HG02870 (cell line): Measurements from ENCODE around the gene IFITM2.
"Not testable (repeated sequence)": the region's sequence is repeated elsewhere in the genome, so short reads cannot be mapped to it uniquely, and the experiment has no call there.

Experiments
- ATAC-seq: cut with Tn5 transposase; IDR thresholded peaks from one replicate; pipeline ENCODE4 v1.9.1; 2021; ENCODE audit warnings: mild to moderate bottlenecking, moderate library complexity; ENCODE audit not compliant: unreplicated experiment

IFITM2 gene

DNA sequence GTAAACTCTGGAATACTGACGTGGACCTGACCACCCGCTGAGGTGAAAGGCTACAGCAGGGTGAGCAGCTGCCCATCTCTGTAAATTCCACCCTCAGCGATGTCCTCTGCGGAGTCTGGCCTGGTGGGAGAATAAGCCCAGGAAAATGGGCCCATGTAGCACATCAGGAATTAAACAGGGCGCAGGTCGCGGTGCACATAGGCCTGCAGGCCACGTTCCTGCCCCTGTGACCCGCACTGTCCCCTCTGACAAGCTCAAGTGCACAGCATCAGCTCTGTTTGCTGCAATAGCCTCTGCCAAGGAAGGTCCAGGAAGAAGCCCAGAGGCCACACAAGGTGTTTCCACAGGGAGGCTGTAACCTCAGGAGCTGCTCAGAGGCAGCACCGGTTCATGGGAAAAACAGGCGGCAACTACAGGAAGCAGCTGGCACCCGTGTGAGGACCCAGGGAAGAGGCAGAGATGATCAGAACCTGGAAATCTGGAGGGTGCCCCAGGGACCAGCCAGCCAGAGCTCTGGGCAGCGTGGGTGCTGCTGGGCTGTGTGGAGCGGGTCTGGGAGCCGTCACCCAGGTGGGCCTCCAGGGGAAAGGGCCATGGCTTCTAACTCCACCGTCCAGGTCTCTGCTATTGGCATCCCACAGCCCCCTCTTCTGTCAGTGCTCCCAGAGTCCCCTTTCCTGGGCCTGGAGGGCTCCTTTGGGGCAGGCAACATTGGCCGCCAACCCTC is 808 bp upstream of the IFITM2 start:
- ATAC-seq, result no peak

DNA sequence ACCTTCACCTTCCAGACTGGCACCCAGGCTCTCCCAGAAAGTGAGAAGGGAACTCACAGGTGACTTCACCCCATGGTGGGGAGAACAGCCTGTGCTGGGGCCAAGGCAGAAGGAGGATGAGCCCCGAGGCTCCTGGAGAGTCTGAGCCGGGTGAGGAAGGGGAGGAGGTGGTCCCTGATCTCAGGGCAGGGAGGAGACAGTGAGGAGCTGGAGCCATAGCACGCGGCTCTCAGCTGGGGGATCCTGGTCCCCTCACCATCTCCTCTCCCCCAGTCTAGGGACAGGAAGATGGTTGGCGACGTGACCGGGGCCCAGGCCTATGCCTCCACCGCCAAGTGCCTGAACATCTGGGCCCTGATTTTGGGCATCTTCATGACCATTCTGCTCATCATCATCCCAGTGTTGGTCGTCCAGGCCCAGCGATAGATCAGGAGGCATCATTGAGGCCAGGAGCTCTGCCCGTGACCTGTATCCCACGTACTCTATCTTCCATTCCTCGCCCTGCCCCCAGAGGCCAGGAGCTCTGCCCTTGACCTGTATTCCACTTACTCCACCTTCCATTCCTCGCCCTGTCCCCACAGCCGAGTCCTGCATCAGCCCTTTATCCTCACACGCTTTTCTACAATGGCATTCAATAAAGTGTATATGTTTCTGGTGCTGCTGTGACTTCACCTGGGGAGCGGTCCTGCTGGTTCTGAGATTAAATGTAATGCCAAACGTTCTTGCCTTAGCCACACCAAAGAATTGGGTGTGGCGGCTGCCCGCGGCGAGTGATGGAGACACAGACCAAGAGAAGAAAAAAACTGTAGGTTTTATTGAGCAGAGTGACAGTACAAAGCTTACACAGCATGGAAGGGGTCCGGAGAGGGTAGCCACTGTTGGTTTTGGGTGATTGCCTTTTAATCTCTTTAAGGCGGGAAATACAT is 1.4 kb downstream of the IFITM2 start:
- not testable (repeated sequence) for ATAC-seq

GRCh38 chr11:309979-310572 is 2.5 kb downstream of the IFITM2 start:
- ATAC-seq, result not testable (repeated sequence)

DNA sequence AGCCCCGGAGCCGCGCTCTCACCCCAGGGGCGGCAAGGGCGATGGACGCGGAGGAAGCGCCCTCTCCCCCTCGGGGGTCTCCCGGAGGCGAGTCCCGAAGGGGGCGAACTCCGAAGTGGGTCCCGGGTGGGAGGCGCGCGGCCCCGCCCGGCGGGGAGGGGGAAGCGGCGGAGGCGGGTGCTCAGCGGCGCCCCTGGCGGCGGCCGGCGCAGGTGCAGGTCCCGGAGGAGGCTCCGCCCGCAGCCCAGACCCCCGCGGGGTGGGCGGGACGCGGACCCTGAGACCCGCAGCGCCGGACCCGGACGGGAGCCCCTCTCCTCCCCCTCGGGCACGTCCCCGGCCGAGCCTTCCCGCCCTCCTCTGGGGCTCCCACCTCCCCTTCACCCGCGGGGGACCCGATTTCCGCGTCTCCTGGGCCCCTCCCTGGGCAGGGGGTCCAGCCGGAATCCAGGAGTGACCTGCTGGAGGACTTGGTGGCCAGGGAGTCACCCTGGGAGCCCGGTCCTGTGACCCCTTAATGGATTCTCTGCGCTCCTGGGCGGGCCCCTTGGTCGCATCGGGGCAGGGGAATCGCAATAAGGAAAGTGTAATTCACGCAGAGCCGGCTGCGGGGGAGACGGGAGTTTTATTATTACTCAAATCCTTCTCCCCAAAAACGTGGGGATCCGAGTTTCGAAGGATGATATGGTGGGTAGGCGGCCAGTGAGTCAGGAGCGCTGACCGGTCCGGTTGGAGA is 3.6 kb downstream of the IFITM2 start:
- not testable (repeated sequence) for ATAC-seq

GRCh38 chr11:312092-312816 is 4.6 kb downstream of the IFITM2 start:
- ATAC-seq, result no peak

GRCh38 chr11:313304-313786 is 5.7 kb downstream of the IFITM2 start:
- ATAC-seq, result no peak

DNA sequence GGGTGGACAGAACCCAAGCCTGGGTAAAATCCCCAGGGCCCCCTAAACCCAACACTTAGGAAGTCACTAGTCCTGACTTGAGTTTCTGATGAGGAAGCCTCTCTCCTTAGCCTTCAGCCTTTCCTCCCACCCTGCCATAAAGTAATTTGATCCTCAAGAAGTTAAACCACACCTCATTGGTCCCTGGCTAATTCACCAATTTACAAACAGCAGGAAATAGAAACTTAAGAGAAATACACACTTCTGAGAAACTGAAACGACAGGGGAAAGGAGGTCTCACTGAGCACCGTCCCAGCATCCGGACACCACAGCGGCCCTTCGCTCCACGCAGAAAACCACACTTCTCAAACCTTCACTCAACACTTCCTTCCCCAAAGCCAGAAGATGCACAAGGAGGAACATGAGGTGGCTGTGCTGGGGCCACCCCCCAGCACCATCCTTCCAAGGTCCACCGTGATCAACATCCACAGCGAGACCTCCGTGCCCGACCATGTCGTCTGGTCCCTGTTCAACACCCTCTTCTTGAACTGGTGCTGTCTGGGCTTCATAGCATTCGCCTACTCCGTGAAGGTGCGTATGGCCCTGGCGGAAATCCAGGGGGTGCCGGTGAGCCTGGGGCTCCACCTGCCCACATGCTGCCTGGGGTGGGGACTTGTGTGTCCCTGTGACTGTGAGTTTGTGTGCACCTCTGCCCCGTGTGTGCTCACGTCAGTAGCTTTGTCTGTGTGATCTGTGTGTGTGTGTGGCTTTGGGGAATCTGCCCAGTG is 6.4 kb downstream of the IFITM2 start, which contains the start of gene IFITM1:
Gene IFITM1, plus strand, starts transcription at position 254 of the 767 bp plus-strand sequence. Its CDS starts 131 bp downstream, at position 385.
- ATAC-seq, result peak; percentile 36

DNA sequence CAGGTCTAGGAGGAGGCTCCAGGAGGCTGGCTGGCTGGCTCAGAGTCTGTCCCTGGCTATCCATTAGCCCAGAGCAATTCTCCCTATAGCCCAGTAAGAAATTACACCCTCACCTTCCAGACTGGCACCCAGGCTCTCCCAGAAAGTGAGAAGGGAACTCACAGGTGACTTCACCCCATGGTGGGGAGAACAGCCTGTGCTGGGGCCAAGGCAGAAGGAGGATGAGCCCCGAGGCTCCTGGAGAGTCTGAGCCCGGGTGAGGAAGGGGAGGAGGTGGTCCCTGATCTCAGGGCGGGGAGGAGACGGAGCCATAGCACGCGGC is 6.9 kb downstream of the IFITM2 start:
- ATAC-seq, result not testable (repeated sequence)

DNA sequence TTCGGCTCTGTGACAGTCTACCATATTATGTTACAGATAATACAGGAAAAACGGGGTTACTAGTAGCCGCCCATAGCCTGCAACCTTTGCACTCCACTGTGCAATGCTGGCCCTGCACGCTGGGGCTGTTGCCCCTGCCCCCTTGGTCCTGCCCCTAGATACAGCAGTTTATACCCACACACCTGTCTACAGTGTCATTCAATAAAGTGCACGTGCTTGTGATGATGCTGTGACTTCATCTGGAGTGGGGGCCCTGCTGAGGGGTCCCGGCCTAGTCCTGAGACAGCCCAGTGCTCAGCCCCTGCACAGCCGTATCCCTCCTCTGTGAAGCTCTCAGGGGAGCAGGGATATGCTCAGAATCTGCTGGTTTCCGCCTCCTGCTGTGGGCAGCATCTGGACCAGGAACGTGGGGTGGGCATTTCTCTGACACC is 7.5 kb downstream of the IFITM2 start:
- ATAC-seq, result no peak

DNA sequence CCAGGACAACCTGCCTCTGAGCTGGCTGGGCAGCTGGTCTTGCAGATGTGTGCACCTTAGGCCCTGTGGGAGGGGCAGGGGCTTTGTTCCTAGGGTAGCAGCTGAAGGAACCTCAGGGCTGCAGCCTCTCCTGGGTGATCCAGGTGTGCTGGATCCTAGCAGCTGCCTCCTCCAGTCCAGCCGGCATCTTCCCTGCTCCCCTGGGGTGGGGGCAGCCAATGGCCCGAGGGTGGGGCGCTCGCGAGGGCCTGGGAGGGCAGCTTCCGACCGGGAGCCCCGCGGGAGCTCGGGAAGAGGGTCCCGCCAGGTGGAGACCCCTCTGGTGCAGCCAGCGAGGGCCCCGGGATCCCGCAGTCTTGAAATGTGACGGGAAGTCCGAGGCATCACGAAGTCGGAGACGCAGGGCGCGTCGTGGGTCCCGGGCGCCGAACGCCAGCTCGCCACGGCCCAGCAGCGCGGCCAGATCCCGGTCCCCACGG is 7.9 kb downstream of the IFITM2 start:
- ATAC-seq, result no peak

DNA sequence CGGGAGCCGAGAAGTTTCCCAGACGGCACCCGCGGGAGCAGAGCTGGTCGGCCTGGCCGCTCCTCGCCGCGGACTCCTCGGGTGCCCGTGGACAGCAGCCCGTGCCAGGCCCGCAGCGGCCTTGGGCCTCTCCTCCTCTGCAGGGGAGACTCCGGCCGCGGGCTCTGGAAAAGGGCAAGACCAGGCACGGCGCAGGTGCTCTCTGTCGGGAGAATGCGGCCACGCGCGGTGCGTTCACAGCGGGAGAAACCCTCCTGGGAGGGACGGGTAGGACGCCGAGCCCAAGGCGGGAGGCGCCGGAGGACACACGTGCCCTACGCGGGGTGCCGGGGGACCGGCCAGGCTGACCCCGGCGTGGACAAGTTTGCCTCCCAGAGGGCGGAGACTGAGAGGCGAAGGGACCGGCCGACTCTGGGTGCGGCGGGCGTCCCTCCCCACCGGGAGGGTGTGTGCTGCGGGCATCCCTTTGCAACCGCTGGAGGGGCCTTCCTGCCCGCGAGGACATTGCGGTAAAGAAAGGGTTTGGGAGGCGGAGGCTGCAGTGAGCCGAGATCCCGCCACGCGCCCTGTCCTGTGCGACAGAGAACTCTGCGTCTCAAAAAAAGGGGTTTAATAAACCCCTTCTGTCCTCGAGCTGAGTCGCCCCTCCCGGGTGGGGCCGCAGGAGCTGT is 8.6 kb downstream of the IFITM2 start:
- no peak for ATAC-seq

- ATAC-seq, result no peak
Observed at GRCh38 chr11:316891-317301, 9.3 kb downstream of the IFITM2 start.

DNA sequence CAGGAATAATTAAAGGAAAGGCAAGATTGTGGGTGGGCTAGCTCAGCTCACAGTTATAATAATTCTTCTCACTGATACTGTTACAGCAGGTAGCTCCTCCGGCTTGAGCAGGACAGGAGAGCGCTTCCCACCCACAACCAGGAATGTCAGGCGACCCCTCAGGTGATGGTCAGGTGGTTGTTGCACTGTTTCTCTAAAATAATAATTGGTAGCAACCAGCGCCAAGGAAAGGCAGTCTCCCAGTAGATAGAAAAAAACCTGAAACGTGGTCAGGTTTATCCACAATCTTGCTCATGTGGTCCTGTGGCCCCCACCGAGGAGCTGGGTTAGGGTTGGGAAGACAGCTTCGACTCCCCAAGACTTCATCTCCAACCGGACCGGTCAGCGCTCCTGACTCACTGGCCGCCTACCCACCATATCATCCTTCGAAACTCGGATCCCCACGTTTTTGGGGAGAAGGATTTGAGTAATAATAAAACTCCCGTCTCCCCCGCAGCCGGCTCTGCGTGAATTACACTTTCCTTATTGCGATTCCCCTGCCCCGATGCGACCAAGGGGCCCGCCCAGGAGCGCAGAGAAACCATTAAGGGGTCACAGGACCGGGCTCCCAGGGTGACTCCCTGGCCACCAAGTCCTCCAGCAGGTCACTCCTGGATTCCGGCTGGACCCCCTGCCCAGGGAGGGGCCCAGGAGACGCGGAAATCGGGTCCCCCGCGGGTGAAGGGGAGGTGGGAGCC is 10.2 kb downstream of the IFITM2 start:
- ATAC-seq, result not testable (repeated sequence)

DNA sequence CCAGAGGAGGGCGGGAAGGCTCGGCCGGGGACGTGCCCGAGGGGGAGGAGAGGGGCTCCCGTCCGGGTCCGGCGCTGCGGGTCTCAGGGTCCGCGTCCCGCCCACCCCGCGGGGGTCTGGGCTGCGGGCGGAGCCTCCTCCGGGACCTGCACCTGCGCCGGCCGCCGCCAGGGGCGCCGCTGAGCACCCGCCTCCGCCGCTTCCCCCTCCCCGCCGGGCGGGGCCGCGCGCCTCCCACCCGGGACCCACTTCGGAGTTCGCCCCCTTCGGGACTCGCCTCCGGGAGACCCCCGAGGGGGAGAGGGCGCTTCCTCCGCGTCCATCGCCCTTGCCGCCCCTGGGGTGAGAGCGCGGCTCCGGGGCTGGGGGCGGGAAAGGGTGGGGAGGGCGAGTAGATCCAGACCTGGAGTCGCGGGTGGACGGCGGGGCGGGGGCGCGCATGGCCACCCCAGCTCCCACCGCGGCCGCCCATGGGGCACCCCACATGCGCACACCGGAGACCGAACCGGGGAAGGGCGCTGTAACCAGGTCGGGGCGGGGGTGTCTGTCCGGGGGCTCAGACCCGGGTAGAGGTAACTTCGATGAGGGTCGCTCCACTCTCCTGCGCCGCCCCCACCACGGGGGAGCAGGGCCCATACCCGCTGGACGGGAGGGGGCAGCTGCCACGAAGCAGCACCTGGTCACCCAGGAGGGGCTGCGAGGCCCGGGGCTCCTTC is 10.9 kb downstream of the IFITM2 start:
- ATAC-seq, result peak; percentile 35

- ATAC-seq, result not testable (repeated sequence)
Observed at GRCh38 chr11:319121-319887, 11.7 kb downstream of the IFITM2 start.

GRCh38 chr11:319888-320273 is 12.3 kb downstream of the IFITM2 start:
- not testable (repeated sequence) for ATAC-seq
